WTC11 (cell line): ENCODE data around the gene RNASE7. TPM values are rescaled to one million over a fixed set of nuclear protein-coding genes. Genes with fewer than 3 reads are reported as not detected.

Experiments
- ATAC-seq: fragments of 200-7000 bp; cut with Tn5 transposase; 2 replicates; pipeline ENCODE4 v1.10.0; 2021; ENCODE audit warnings: mild to moderate bottlenecking, moderate library complexity
- CTCF ChIA-PET: fragments of 300-600 bp; sonication (Branson Sonifier 250); formaldehyde crosslinking; loops from one replicate; lab custom pipeline; 2021; ENCODE audit warnings: antibody characterized with exemption; lab: Charles Lee
- POLR2A ChIA-PET: fragments of 350-600 bp; sonication (Branson Sonifier 250); formaldehyde crosslinking; loops from one replicate; lab custom pipeline; 2021; ENCODE audit warnings: antibody characterized with exemption; lab: Charles Lee
- DNase-seq: peaks from one replicate; pipeline ENCODE4 v3.0.0; 2021; ENCODE audit warnings: low spot score
- H3K27ac Mint-ChIP-seq: 2 replicates; pipeline ENCODE4 v1.8.0; 2021; ENCODE audit warnings: mixed read lengths
- H3K27me3 Mint-ChIP-seq: 2 replicates; pipeline ENCODE4 v1.8.0; 2021; ENCODE audit warnings: low read depth, mild to moderate bottlenecking, moderate library complexity, mixed read lengths
- H3K36me3 Mint-ChIP-seq: 2 replicates; pipeline ENCODE4 v1.8.0; 2021; ENCODE audit warnings: mixed read lengths
- H3K4me1 Mint-ChIP-seq: 2 replicates; pipeline ENCODE4 v1.8.0; 2022; ENCODE audit warnings: mixed read lengths
- H3K4me3 Mint-ChIP-seq: 2 replicates; pipeline ENCODE4 v1.8.0; 2021; ENCODE audit warnings: mild to moderate bottlenecking, moderate library complexity, mixed read lengths
- H3K9me3 Mint-ChIP-seq: 2 replicates; pipeline ENCODE4 v1.8.0; 2021; ENCODE audit warnings: mixed read lengths
- ESRRA ChIP-seq: sonication (generic); formaldehyde crosslinking; IDR thresholded peaks from 2 replicates; pipeline ENCODE4 v1.8.1; 2022; ENCODE audit warnings: mild to moderate bottlenecking, missing genetic modification reagents, borderline replicate concordance
- GABPB1 ChIP-seq: sonication (generic); formaldehyde crosslinking; IDR thresholded peaks from 2 replicates; pipeline ENCODE4 v1.8.1; 2023; ENCODE audit warnings: mild to moderate bottlenecking, missing genetic modification reagents
- GTF2I ChIP-seq: fragments of 250-450 bp; sonication (Bioruptor Pico); conservative IDR thresholded peaks from 2 replicates; pipeline ENCODE4 v1.4.0; 2021; ENCODE audit warnings: mild to moderate bottlenecking
- IRF2 ChIP-seq: sonication (generic); formaldehyde crosslinking; IDR thresholded peaks from 2 replicates; pipeline ENCODE4 v1.8.0; 2022; ENCODE audit warnings: low read depth, missing genetic modification reagents, borderline replicate concordance
- JUN ChIP-seq: sonication (generic); formaldehyde crosslinking; IDR thresholded peaks from 2 replicates; pipeline ENCODE4 v1.8.0; 2023; ENCODE audit warnings: mild to moderate bottlenecking, missing genetic modification reagents
- KAT7 ChIP-seq: sonication (generic); formaldehyde crosslinking; IDR thresholded peaks from 2 replicates; pipeline ENCODE4 v1.8.1; 2023; ENCODE audit warnings: missing genetic modification reagents, mild to moderate bottlenecking, borderline replicate concordance
- MYBL2 ChIP-seq: sonication (generic); formaldehyde crosslinking; IDR thresholded peaks from 2 replicates; pipeline ENCODE4 v1.8.1; 2023; ENCODE audit warnings: mild to moderate bottlenecking, moderate library complexity, missing genetic modification reagents
- NFATC4 ChIP-seq: fragments of 250-450 bp; sonication (Bioruptor Pico); IDR thresholded peaks from 2 replicates; pipeline ENCODE4 v1.9.0; 2021; ENCODE audit warnings: mild to moderate bottlenecking
- NFE2L1 ChIP-seq: sonication (generic); formaldehyde crosslinking; IDR thresholded peaks from 2 replicates; pipeline ENCODE4 v1.8.1; 2023; ENCODE audit warnings: missing genetic modification reagents
- NR1H2 ChIP-seq: sonication (generic); formaldehyde crosslinking; IDR thresholded peaks from 2 replicates; pipeline ENCODE4 v1.9.0; 2021; ENCODE audit warnings: mild to moderate bottlenecking, moderate library complexity, missing genetic modification reagents
- NR3C1 ChIP-seq: sonication (generic); formaldehyde crosslinking; conservative IDR thresholded peaks from 2 replicates; pipeline ENCODE4 v1.8.1; 2023; ENCODE audit warnings: low read depth, mild to moderate bottlenecking, missing genetic modification reagents
- SMAD3 ChIP-seq: sonication (generic); formaldehyde crosslinking; IDR thresholded peaks from 2 replicates; pipeline ENCODE4 v1.8.0; 2022; ENCODE audit warnings: missing genetic modification reagents, mild to moderate bottlenecking, borderline replicate concordance
- TCF7 ChIP-seq: sonication (generic); formaldehyde crosslinking; IDR thresholded peaks from 2 replicates; pipeline ENCODE4 v1.8.0; 2022; ENCODE audit warnings: mild to moderate bottlenecking, low read depth, missing genetic modification reagents, moderate library complexity
- TP53 ChIP-seq: sonication (generic); formaldehyde crosslinking; IDR thresholded peaks from 2 replicates; pipeline ENCODE4 v1.8.1; 2023; ENCODE audit warnings: mild to moderate bottlenecking, missing genetic modification reagents
- ZBTB21 ChIP-seq: sonication (generic); formaldehyde crosslinking; IDR thresholded peaks from 2 replicates; pipeline ENCODE4 v1.8.1; 2023; ENCODE audit warnings: mild to moderate bottlenecking, missing genetic modification reagents, borderline replicate concordance
- ZNF121 ChIP-seq: sonication (generic); formaldehyde crosslinking; IDR thresholded peaks from 2 replicates; pipeline ENCODE4 v1.8.0; 2023; ENCODE audit warnings: missing genetic modification reagents
- ZNF138 ChIP-seq: sonication (generic); formaldehyde crosslinking; conservative IDR thresholded peaks from 2 replicates; pipeline ENCODE4 v1.8.1; 2022; ENCODE audit warnings: mild to moderate bottlenecking, moderate library complexity, missing genetic modification reagents
- ZNF232 ChIP-seq: sonication (generic); formaldehyde crosslinking; IDR thresholded peaks from 2 replicates; pipeline ENCODE4 v1.8.0; 2022; ENCODE audit warnings: mild to moderate bottlenecking, missing genetic modification reagents
- ZNF396 ChIP-seq: fragments of 250-450 bp; sonication (Bioruptor Pico); IDR thresholded peaks from 2 replicates; pipeline ENCODE4 v1.8.0; 2021; ENCODE audit warnings: mild to moderate bottlenecking, moderate library complexity, borderline replicate concordance
- ZNF416 ChIP-seq: fragments of 250-450 bp; sonication (Bioruptor Pico); IDR thresholded peaks from 2 replicates; pipeline ENCODE4 v1.9.0; 2021; ENCODE audit warnings: mild to moderate bottlenecking, inconsistent platforms
- total RNA-seq: library from RNA; stranded (reverse); gene quantifications from 3 replicates; pipeline ENCODE4 v1.2.3, GENCODE V29; 2021
- TF ChIP-seq, protein P1 (sequence below): sonication (generic); formaldehyde crosslinking; IDR thresholded peaks from 2 replicates; pipeline ENCODE4 v1.8.1; 2022; ENCODE audit warnings: low read depth, missing genetic modification reagents, borderline replicate concordance
- TF ChIP-seq, protein P2 (sequence below): sonication (generic); formaldehyde crosslinking; IDR thresholded peaks from 2 replicates; pipeline ENCODE4 v1.8.1; 2023; ENCODE audit warnings: mild to moderate bottlenecking, missing genetic modification reagents
- TF ChIP-seq, protein P3 (sequence below): sonication (generic); formaldehyde crosslinking; IDR thresholded peaks from 2 replicates; pipeline ENCODE4 v1.8.1; 2022; ENCODE audit warnings: mild to moderate bottlenecking, missing genetic modification reagents, moderate library complexity, borderline replicate concordance
- TF ChIP-seq, protein P4 (sequence below): sonication (generic); formaldehyde crosslinking; IDR thresholded peaks from 2 replicates; pipeline ENCODE4 v1.8.0; 2022; ENCODE audit warnings: mild to moderate bottlenecking, missing genetic modification reagents

Gene RNASE7
- total RNA-seq, 1 experiment from 2014 or later, result not detected

DNA sequence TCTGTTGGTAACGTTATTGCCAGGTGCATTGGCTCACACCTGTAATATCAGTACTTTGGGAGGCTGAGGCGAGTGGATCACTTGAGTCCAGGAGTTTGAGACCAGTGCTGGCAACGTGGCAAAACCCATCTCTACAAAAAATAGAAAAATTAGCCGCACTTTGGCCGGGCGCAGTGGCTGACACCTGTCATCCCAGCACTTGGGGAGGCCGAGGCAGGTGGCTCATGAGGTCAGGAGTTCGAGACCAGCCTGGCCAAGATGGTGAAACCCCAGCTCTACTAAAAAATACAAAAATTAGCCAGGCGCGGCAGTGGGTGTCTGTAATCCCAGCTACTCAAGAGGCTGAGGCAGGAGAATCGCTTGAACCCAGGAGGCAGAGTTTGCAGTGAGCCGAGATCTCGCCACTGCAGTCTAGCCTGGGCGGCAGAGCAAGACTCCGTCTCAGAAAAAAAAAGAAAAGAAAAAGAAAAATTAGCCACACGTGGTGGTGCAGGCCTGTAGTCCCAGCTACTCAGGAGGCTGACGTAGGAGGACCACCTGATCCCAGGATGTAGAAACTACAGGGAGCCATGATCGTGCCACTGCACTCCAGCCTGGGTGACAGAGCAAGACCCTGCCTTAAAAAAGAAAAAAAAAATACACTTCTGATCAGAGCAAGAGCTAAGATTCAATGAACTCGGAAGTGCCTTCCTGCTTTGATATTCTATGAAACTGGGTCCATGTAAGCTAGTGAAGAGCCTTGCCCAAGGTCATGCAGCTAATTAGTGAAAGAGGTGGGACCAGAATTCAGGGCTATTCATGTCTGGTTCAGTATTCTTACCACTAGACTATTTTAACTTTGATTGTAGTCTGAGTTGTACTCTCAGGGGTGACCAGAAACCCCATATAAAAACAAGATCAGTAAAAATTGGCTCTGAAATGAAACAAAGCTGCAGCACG, 11.3 kb downstream of the RNASE7 start:
- Mint-ChIP-seq H3K27me3 (no peaks in the 10 kb centered on the region; the same call in 1 of the 2 replicates), H3K4me1 (peaks cover 7% of the 10 kb centered on the region), H3K4me3 (no peak overlapping the region)
- no peak for ATAC-seq
- no peak for DNase-seq
- TF ChIP-seq, protein P1, sequence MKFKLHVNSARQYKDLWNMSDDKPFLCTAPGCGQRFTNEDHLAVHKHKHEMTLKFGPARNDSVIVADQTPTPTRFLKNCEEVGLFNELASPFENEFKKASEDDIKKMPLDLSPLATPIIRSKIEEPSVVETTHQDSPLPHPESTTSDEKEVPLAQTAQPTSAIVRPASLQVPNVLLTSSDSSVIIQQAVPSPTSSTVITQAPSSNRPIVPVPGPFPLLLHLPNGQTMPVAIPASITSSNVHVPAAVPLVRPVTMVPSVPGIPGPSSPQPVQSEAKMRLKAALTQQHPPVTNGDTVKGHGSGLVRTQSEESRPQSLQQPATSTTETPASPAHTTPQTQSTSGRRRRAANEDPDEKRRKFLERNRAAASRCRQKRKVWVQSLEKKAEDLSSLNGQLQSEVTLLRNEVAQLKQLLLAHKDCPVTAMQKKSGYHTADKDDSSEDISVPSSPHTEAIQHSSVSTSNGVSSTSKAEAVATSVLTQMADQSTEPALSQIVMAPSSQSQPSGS (CRISPR knock-in tag), result no peak
- TF ChIP-seq ZNF416 (CRISPR knock-in tag), result no peak
- TF ChIP-seq, all 79 proteins: peak for 0
- H3K36me3 Mint-ChIP-seq, result no peaks in the 10 kb centered on the region
- ChIA-PET POLR2A (no interaction called here), CTCF (interaction anchor here (0.5 to 1.3 kb wide), 4 partner anchors 14 to 45 kb away, joined by 3 to 5 read pairs (median 4); partner anchors contain the start of gene ZNF219)
- no peak overlapping the region for H3K27ac Mint-ChIP-seq
- H3K9me3 Mint-ChIP-seq, result no peaks in the 10 kb centered on the region

DNA sequence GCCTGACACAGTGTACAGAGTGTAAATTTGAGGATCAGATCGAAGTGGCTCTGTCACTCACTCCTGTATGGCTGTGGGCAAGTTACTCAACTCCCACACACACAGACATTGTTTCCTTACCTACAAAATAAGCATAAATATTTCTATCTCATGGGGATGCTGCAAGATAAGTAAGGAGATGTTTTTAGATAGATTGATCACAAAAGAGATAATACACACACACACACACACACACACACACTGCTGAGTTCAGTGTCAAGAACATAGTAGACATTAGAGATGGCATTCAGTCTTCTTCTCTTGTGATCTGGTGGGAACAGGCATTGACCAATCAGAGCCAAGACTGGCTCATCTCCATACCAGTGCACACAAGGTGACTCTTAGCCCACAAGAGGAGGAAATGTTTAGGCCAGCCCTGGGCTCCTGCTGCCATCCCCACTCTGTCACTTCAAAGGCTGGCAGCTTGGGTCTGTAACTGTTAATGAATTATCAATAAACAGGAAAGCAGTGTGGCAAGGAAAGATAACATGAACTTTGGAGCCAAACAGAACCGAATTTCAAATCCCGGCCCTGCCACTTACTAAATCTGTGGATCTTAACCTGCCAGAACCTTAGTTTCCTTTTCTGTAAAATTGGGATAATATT, 12.1 kb downstream of the RNASE7 start:
- H3K27me3 Mint-ChIP-seq, result no peaks in the 10 kb centered on the region; the same call in 1 of the 2 replicates
- CTCF ChIA-PET, result interaction anchor here (0.5 to 1.3 kb wide), 4 partner anchors 14 to 44 kb away, joined by 3 to 5 read pairs (median 4); partner anchors contain the start of gene ZNF219
- H3K27ac Mint-ChIP-seq, result no peak overlapping the region
- no peak for DNase-seq
- H3K4me3 Mint-ChIP-seq, result no peak overlapping the region
- no peaks in the 10 kb centered on the region for H3K9me3 Mint-ChIP-seq
- H3K36me3 Mint-ChIP-seq, result no peaks in the 10 kb centered on the region
- TF ChIP-seq NR3C1 (CRISPR knock-in tag) (no peak), NFE2L1 (CRISPR knock-in tag) (no peak), NFATC4 (CRISPR knock-in tag) (no peak), KAT7 (CRISPR knock-in tag) (no peak), ZNF121 (CRISPR knock-in tag) (no peak), GABPB1 (CRISPR knock-in tag) (peak; percentile 45; the same call in 1 of the 2 replicates)
- POLR2A ChIA-PET, result no interaction called here
- peak; percentile 82 for ATAC-seq
- peaks cover 7% of the 10 kb centered on the region for H3K4me1 Mint-ChIP-seq

DNA sequence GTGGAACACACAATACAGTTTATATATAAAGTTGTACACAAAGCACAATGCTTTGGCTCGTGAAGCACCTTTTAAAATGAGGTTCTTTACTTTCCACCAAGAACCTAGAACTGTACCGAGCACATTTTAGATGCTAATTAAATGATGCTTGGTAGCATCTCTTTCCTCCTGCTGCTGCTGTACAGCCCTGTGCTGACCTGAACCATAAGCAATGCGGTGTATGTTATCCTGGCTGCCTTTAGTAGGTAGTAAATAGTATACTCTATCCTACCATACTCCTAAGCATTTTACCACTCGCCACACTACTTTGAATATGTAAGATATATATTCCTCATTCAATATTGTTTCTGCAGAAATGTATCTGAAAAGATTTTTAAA, 12.6 kb downstream of the RNASE7 start:
- Mint-ChIP-seq H3K27me3 (no peaks in the 10 kb centered on the region; the same call in 1 of the 2 replicates), H3K4me3 (no peak overlapping the region), H3K36me3 (no peaks in the 10 kb centered on the region), H3K27ac (no peak overlapping the region), H3K9me3 (no peaks in the 10 kb centered on the region), H3K4me1 (peaks cover 7% of the 10 kb centered on the region)
- ChIA-PET POLR2A (no interaction called here), CTCF (no interaction called here)
- no peak for ATAC-seq
- no peak for DNase-seq
- TF ChIP-seq ESRRA (no peak), ZNF138 (CRISPR knock-in tag) (no peak), TP53 (no peak), GTF2I (CRISPR knock-in tag) (no peak), NR1H2 (no peak), ZBTB21 (CRISPR knock-in tag) (no peak), TCF7 (CRISPR knock-in tag) (no peak), MYBL2 (CRISPR knock-in tag) (no peak), ZNF232 (CRISPR knock-in tag) (no peak), JUN (CRISPR knock-in tag) (no peak), SMAD3 (no peak), ZNF396 (CRISPR knock-in tag) (no peak), IRF2 (CRISPR knock-in tag) (no peak)
- TF ChIP-seq, protein P2, sequence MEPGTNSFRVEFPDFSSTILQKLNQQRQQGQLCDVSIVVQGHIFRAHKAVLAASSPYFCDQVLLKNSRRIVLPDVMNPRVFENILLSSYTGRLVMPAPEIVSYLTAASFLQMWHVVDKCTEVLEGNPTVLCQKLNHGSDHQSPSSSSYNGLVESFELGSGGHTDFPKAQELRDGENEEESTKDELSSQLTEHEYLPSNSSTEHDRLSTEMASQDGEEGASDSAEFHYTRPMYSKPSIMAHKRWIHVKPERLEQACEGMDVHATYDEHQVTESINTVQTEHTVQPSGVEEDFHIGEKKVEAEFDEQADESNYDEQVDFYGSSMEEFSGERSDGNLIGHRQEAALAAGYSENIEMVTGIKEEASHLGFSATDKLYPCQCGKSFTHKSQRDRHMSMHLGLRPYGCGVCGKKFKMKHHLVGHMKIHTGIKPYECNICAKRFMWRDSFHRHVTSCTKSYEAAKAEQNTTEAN, result no peak
- TF ChIP-seq, protein P3, sequence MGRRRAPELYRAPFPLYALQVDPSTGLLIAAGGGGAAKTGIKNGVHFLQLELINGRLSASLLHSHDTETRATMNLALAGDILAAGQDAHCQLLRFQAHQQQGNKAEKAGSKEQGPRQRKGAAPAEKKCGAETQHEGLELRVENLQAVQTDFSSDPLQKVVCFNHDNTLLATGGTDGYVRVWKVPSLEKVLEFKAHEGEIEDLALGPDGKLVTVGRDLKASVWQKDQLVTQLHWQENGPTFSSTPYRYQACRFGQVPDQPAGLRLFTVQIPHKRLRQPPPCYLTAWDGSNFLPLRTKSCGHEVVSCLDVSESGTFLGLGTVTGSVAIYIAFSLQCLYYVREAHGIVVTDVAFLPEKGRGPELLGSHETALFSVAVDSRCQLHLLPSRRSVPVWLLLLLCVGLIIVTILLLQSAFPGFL, result no peak
- TF ChIP-seq, protein P4, sequence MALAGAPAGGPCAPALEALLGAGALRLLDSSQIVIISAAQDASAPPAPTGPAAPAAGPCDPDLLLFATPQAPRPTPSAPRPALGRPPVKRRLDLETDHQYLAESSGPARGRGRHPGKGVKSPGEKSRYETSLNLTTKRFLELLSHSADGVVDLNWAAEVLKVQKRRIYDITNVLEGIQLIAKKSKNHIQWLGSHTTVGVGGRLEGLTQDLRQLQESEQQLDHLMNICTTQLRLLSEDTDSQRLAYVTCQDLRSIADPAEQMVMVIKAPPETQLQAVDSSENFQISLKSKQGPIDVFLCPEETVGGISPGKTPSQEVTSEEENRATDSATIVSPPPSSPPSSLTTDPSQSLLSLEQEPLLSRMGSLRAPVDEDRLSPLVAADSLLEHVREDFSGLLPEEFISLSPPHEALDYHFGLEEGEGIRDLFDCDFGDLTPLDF (CRISPR knock-in tag), result no peak
